Sigmoid colon (tissue), 4 donors: Measurements from ENCODE around the gene RPS19BP1.

Experiments
- POLR2AphosphoS5 ChIP-seq, 4 donors: sonication (generic); formaldehyde crosslinking; IDR thresholded peaks; one replicate each; pipeline ENCODE4 v1.6.1; 2017; ENCODE audit warnings: antibody characterized with exemption in 4 of 4
- TF ChIP-seq, protein P1 (sequence below), 4 experiments: fragments of 450-650 bp in 3 of 4; fragments of 200-600 bp in 1 of 4; IDR thresholded peaks; one replicate each; pipeline ENCODE4 v1.5.1; 2016 to 2019; ENCODE audit warnings: antibody characterized with exemption in 4 of 4, mild to moderate bottlenecking in 3 of 4, moderate library complexity in 2 of 4

DNA sequence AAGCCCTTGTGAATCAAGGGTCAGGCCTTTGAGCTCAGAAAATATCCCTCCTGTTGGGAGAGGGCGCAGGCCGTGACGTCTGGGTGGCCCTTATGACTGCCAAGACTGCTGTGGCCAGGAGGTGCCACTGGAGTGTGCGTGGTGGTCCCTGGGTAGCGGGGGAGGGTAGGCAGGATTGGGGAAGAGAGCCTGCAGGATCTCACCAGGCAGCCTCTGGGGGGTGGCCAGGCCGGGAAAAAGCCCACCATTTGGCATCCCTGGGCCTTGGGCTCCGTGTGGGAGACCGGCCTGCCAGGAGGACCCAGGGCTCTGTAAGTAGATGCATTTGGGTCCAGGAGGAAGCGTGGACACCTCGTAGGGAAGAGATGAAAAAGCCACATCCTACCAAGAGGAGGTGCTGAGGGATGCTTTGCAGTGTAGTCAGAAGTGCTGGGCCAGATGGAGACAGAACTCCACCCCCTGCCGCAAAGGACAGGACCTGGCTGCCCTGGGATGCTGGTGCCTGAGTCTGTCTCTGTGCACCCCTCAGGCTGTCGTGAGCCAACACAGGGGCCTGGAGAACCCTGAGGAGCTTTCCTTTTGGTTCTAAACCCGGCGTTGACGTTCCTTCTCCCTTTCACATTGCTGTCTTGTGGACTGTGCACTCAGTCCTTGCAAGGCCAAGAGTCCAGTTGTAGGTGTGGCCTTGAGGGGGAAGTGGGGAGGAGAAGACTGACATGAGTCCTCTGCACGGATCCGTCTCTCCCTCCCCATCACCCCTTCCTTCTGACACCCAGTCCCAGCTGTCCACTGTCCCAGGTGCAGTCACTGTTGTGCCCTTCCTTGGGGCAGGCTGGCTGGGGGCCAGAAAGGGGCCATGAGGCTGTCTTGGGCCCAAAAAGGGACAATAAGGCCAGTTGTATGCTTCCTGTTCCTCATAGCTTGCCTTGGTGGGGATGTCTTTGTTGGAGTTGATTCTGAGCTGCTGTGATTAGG is 43.2 kb downstream of the RPS19BP1 start:
- TF ChIP-seq, protein P1, sequence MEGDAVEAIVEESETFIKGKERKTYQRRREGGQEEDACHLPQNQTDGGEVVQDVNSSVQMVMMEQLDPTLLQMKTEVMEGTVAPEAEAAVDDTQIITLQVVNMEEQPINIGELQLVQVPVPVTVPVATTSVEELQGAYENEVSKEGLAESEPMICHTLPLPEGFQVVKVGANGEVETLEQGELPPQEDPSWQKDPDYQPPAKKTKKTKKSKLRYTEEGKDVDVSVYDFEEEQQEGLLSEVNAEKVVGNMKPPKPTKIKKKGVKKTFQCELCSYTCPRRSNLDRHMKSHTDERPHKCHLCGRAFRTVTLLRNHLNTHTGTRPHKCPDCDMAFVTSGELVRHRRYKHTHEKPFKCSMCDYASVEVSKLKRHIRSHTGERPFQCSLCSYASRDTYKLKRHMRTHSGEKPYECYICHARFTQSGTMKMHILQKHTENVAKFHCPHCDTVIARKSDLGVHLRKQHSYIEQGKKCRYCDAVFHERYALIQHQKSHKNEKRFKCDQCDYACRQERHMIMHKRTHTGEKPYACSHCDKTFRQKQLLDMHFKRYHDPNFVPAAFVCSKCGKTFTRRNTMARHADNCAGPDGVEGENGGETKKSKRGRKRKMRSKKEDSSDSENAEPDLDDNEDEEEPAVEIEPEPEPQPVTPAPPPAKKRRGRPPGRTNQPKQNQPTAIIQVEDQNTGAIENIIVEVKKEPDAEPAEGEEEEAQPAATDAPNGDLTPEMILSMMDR (IDR thresholded peaks at IDR 0.05): no peak
- no peak for TF ChIP-seq POLR2AphosphoS5 (IDR thresholded peaks at IDR 0.05)
